CD4-positive, alpha-beta T cell treated with Interleukin-10 for 1 hour (primary cell): Measurements from ENCODE around the gene TBC1D24.

ENCODE experiments used
- DNase-seq: peaks from one replicate; pipeline ENCODE4 v3.0.0-alpha.2; 2020

Gene TBC1D24

GRCh38 chr16:2500430-2500917 lies 25.5 kb downstream of the TBC1D24 start:
- no peak for DNase-seq

GRCh38 chr16:2500918-2501750 lies 26.2 kb downstream of the TBC1D24 start:
- peak; percentile 83 for DNase-seq

GRCh38 chr16:2501946-2502895 lies 27.3 kb downstream of the TBC1D24 start:
- no peak for DNase-seq

- DNase-seq, result no peak
These were observed 30.8 kb downstream of the TBC1D24 start for GRCh38 chr16:2505695-2506094.

GRCh38 chr16:2507052-2507659 lies 32.2 kb downstream of the TBC1D24 start:
- DNase-seq, result no peak

GRCh38 chr16:2507665-2508064 lies 32.7 kb downstream of the TBC1D24 start:
- DNase-seq, result no peak

GRCh38 chr16:2508722-2509400 lies 33.9 kb downstream of the TBC1D24 start:
- DNase-seq, result no peak

GRCh38 chr16:2511128-2511800 lies 36.3 kb downstream of the TBC1D24 start:
- no peak for DNase-seq

- no peak for DNase-seq
These were observed 37.2 kb downstream of the TBC1D24 start for GRCh38 chr16:2511996-2512734.

- DNase-seq, result peak; percentile 52
These were observed 37.9 kb downstream of the TBC1D24 start for GRCh38 chr16:2512735-2513404.

GRCh38 chr16:2513405-2514332 lies 38.7 kb downstream of the TBC1D24 start, which contains the start of gene ATP6V0C:
Gene ATP6V0C, plus strand, starts transcription at chr16:2513952. Its CDS starts 152 bp downstream, at chr16:2514104.
- DNase-seq, result peak; percentile 94

GRCh38 chr16:2514333-2515179 lies 39.6 kb downstream of the TBC1D24 start:
- peak; percentile 60 for DNase-seq

GRCh38 chr16:2515180-2515851 lies 40.4 kb downstream of the TBC1D24 start:
- no peak for DNase-seq

- DNase-seq, result no peak
These were observed 41.7 kb downstream of the TBC1D24 start for GRCh38 chr16:2516391-2517240.

- no peak for DNase-seq
These were observed 43.2 kb downstream of the TBC1D24 start for GRCh38 chr16:2517954-2518605.
